NB4 (cell line): ENCODE measurements around the gene CDK11A.

ENCODE experiments used
- DNase-seq: peaks from one replicate; pipeline ENCODE4 v3.0.0; 2010; ENCODE audit warnings: low read depth
- H3K4me3 ChIP-seq: one replicate; pipeline ENCODE4 v1.5.1; 2011; ENCODE audit warnings: mild to moderate bottlenecking, low read depth, low read length, moderate library complexity
- CTCF ChIP-seq: IDR thresholded peaks from one replicate; pipeline ENCODE4 v1.5.1; 2012; ENCODE audit warnings: low read depth, low read length
- MYC ChIP-seq: IDR thresholded peaks from 2 replicates; pipeline ENCODE4 v1.6.1; 2011; ENCODE audit warnings: low read depth, low read length
- POLR2A ChIP-seq: IDR thresholded peaks from 2 replicates; pipeline ENCODE4 v1.6.1; 2011; ENCODE audit warnings: mild to moderate bottlenecking; ENCODE audit not compliant: insufficient read length; ENCODE audit errors: extremely low read depth
- TF ChIP-seq, protein P1 (sequence below): IDR thresholded peaks from 2 replicates; pipeline ENCODE4 v1.6.1; 2011; ENCODE audit warnings: low read depth, low read length

The CDK11A gene

DNA sequence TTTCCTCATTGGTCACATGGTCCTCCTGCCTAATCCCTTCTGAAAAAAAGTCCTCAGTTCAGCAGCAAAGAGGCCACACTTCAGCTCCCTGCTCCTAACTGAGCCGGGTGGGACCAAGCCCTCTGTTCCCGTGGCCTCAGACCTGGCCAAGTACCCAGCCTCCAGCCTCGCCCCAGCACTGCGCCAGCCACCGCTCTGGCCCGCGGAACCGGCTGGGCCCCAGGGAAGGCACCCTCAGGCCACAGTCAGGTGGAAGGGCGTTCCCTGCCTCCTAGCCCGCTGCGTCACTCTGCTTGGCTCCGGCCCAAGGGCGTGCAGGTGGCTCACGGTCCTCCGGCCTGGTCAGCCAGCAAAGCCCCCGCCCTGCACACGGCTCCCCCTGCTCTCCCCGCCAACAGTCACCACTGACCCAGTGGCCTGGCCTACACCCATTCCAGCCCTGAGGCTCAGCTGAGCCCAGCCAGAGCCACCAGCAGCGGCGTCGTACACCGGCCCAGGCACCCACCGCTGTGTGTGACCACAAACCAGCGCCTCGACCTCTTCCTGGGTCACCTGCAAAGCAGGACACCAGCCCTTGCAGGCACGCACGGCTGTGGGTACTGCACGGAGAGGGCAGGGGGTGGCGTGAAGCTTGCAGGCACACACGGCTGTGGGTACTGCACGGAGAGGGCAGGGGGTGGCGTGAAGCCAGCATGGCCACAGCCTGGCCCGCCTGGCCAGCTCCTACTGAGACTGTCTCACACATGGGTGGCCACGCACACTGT lies 34.7 kb upstream of the CDK11A start:
- DNase-seq = no peak
- TF ChIP-seq, protein P1, sequence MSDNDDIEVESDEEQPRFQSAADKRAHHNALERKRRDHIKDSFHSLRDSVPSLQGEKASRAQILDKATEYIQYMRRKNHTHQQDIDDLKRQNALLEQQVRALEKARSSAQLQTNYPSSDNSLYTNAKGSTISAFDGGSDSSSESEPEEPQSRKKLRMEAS = no peak
- no peak for TF ChIP-seq CTCF
- no peak overlapping the region for H3K4me3 ChIP-seq

DNA sequence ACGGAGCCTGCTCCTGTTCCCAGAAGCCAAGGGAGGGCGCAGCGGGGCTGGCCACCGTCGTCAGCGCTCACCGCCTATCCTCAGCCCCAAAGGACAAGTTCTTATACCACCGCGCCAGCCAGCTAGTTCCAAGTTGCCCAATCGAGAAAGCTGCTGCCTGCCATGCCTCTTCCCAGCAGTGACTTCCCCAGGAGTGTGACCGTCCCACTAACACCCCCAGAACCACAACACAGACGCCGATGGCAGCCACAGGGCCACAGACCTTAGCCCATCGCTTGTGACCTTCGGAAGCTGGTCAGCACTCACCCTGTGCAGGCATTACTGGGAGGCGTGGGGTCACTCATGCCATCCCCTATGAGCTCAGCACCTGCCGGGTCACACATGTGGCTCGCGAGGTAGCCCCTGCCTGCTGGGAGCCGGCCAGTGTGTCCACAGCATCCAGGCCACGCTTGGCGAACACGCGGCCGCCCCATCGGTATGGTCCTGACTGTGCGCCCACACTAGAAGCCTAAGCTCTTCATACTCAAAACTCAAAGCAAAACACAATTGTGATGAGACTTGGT lies 34.0 kb upstream of the CDK11A start:
- no peak for DNase-seq
- TF ChIP-seq MYC = no peak
- TF ChIP-seq CTCF = no peak
- H3K4me3 ChIP-seq = no peak overlapping the region

GRCh38 chr1:1757422-1758058 lies 33.4 kb upstream of the CDK11A start:
- DNase-seq = no peak
- H3K4me3 ChIP-seq = no peak overlapping the region
- TF ChIP-seq POLR2A (no peak), CTCF (no peak)
- TF ChIP-seq, protein P1 = no peak

- no peak overlapping the region for H3K4me3 ChIP-seq
- TF ChIP-seq CTCF = no peak
- no peak for TF ChIP-seq MYC
- TF ChIP-seq, protein P1 = no peak
- TF ChIP-seq POLR2A = no peak
- no peak for DNase-seq
Measured at GRCh38 chr1:1756661-1757421, 32.7 kb upstream of the CDK11A start.

- no peak for DNase-seq
- H3K4me3 ChIP-seq = no peak overlapping the region
- TF ChIP-seq, protein P1 = no peak
- no peak for TF ChIP-seq MYC
Measured at GRCh38 chr1:1755852-1756251, 31.7 kb upstream of the CDK11A start.

- no peak for DNase-seq
- H3K4me3 ChIP-seq = no peak overlapping the region
- TF ChIP-seq MYC (no peak), POLR2A (no peak), CTCF (no peak)
- TF ChIP-seq, protein P1 = no peak
Measured at GRCh38 chr1:1755426-1755825, 31.3 kb upstream of the CDK11A start.
